ENCODE data around the gene PADI4.
"Not testable (repeated sequence)": the region's sequence is repeated elsewhere in the genome, so short reads cannot be mapped to it uniquely, and the experiment has no call there.

PADI4 gene

DNA sequence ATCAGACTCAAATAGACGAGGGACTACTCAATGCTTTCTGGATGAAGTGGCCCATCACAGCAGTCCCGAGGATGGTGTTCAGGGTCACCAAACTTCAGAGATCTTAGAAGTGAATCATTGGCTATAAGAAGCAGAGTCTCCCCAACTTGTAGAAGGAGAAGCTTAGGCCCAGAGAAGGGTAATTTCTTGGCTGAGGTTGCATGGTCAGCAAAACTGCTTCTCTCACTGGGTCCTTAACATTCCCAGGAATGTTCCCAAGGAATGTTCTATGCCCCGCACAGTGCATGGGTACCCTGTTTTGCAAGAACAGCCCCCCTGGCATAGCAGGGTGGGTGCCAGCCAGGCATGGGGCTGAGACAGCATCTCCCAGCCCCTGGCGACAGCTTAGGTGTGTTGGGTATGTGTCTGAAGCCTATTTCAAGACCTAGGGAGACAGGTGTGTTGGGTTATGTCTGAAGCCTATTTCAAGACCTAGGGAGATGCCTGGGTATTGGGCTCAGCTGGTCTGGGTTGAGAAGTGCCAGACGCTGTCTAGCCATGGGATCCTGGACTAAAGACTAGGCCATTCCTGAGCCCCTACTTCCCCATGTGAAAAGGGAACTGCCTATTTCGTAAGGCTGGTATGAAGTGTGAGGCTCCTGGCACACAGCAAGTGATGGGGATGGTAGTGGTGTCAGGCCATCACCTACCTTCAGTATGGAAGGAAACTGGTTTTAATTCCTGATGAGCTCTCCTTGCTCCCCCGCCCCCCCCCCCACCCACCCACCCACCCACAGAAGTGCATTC lies 90.1 kb downstream of the PADI4 start:
- DNase-seq (ENCODE audit: low spot score) = peak; percentile 43

DNA sequence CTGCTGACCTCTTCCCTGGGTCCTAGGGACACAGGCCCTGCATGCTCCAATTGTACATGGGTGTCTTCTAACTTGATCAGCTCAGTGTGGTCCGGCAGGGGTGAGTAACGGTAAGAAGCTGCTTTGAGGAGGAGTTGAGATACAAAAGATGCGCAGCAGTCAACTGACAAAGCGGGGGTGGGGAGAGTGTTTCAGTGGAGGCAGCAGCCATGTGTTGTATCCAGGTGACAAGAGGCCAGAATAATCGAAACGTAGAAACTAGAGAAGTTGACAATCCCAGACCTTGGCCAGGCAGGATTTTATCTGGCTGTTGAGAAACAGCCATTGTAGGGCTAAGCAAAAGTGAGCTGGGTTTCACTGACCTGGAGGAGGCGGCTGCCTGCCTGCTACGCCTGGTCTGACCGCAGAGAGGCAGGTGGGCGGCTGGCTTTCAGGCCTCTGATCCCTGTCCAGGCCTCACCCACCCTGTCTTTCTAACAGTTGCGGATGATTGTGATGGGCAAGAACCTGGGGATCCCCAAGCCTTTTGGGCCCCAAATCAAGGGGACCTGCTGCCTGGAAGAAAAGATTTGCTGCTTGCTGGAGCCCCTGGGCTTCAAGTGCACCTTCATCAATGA lies 92.8 kb downstream of the PADI4 start:
- DNase-seq (ENCODE audit: low spot score) = no peak

DNA sequence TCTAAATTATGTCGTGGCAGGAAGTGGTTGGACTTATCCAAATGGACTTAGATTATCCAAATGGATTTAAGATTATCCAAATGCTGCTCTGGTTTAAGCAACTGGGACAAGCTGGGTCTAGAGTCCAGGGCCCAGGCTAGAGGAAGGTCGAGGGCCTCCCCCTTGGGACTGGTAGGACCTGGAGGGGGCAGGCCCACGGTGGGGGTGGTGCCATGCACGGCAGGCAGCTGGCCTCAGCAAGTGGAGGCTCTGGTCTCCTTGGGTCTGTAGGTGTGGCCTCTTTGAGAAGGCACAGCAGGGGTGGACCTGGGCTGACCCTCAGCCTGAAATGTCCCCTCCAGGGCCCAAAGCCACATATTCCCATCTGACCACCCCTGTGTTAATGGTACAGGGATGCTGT lies 93.8 kb downstream of the PADI4 start:
- no peak for DNase-seq (ENCODE audit: low spot score)

- DNase-seq (ENCODE audit: low spot score) = no peak
Observed at GRCh38 chr1:17403081-17403480, 95.1 kb downstream of the PADI4 start.

DNA sequence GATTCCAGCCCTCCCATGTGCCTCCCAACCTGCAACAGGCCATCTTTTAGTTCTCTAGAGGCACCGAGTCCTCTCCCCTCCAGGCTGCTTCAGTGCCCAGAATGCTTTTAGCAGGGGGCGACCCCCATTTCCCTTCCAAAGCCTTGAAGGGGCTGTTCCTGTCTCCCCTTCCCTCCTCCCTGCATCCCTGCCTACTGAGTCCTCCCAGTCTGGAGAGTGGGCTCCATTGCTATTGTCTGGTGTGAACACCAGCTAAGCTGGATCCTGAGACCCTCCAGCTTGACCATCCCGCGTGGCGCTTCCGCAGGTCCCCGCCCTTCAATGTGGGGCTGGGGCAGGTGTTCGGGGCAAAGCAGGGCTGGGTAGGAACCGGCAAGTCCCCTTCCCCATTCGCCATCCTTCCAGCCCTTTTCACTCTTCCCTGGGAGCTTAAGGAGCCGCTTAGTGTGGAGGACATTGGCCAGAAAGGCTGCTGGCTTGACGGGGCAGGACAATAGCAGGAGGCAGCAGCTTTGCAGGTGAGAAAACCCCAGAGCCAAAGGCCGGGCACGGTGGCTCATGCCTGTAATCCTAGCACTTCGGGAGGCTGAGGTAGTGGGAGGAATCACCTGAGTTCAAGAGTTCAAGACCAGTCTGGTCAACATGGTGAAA lies 96.2 kb downstream of the PADI4 start:
- no peak for DNase-seq (ENCODE audit: low spot score)

DNA sequence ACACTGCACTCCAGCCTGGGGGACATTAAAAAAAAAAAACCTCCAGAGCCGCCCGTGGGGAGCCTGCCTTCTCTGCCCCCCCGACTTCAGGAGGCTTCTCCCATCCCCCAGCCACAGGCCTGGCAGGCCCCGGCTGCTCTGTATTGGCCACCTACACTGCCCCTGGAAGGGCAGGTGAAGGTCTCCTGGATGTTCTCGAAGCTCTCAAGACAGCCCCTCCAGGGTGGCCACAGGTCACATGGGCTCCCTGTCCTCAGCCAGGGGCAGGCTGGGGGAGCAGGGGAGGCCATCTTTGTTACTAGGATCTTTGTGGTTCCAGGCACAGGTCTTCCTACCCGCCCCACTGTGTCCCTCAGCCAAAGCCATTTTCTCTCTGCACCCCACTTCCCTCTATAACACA lies 96.8 kb downstream of the PADI4 start:
- no peak for DNase-seq (ENCODE audit: low spot score)

GRCh38 chr1:17405898-17406759 lies 98.1 kb downstream of the PADI4 start:
- peak; percentile 70 for DNase-seq (ENCODE audit: low spot score)

GRCh38 chr1:17406760-17407475 lies 98.9 kb downstream of the PADI4 start:
- not testable (repeated sequence) for DNase-seq (ENCODE audit: low spot score)

DNA sequence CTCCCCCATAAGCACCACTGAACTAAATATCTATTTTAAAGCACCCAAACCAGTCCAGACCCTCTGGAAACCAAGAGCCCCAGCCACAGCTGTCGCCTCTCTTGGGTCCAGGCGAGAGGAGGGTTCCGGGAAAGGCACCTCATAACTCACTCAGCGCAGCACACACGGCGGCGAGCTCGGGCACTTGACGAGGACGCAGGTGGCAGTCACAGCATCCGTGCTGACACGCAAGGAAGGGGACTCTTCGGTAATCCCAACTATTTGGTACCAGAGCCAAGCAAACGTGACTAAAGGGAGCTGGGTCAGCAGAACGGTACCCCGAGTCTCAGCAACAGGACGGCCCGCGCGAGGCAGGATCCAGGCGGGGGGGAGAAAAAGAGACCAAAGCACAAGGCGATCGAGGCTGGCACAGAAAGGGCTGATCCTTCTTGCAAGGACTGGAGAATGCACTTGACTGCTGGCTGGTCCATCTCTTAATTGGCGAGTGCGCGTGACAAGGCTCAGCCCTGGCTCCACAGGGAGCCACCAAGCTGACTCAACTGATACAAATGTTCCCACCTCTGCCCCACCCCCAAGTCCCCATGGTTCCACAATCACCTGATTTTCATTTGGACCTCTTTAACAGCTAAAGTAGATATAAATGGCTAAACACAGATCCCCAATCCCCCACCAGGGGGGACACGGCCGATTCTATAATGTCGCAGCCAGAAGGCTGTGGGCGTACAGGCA lies 100.0 kb downstream of the PADI4 start:
- not testable (repeated sequence) for DNase-seq (ENCODE audit: low spot score)

DNA sequence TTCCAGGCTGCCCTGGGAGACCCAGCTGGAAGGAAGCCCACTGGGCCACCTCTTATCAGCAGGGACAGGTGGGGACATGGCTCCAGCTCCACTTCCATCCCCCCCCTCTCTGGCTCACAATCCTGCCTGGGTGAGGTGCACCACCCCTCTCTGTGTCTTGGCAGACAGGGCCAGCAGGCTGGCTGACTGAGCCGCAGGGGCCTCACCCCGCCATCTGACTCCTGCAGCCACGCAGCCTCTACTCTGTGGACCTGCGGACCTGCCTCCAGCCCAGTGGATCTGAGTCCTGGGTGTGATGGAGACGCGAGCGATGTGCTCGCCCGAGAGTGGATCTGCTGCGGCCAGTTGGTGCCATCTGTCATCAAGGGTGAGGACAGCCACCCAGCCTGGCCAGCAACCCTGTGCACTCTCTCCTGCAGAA lies 101.4 kb downstream of the PADI4 start:
- no peak for DNase-seq (ENCODE audit: low spot score)

- DNase-seq (ENCODE audit: low spot score) = no peak
Observed at GRCh38 chr1:17412093-17412870, 104.3 kb downstream of the PADI4 start.

Measured in Ammon's horn (tissue), 1 donor.